Liver (tissue), 9 donors: ENCODE measurements around the gene HSPA12B. TPM values are rescaled to one million over a fixed set of nuclear protein-coding genes. Genes with fewer than 3 reads are reported as not detected.

Experiments
- DNase-seq: peaks from one replicate; pipeline ENCODE4 v3.0.0-alpha.2; 2017; ENCODE audit warnings: low spot score
- H3K27ac ChIP-seq, 2 donors: one replicate each; pipeline ENCODE4 v1.7.0; 2013; ENCODE audit warnings: inconsistent platforms in 2 of 2, low read length in 2 of 2, control low read depth in 1 of 2, low read depth in 1 of 2, mild to moderate bottlenecking in 1 of 2
- H3K27me3 ChIP-seq, 4 donors: one replicate each; pipeline versions ENCODE4 v1.6.1 to v1.7.0; 2013; ENCODE audit warnings: low read length in 3 of 4, inconsistent platforms in 1 of 4, mild to moderate bottlenecking in 1 of 4, moderate library complexity in 1 of 4; ENCODE audit not compliant: control insufficient read depth in 4 of 4, insufficient read depth in 4 of 4
- H3K36me3 ChIP-seq, 4 donors: one replicate each; pipeline versions ENCODE4 v1.6.1 to v1.7.0; 2013; ENCODE audit warnings: low read length in 3 of 4, mild to moderate bottlenecking in 3 of 4, low read depth in 1 of 4, moderate library complexity in 1 of 4; ENCODE audit not compliant: control insufficient read depth in 4 of 4, insufficient read depth in 3 of 4
- H3K4me1 ChIP-seq, 4 donors: one replicate each; pipeline versions ENCODE4 v1.6.1 to v1.7.0; 2013; ENCODE audit warnings: low read length in 3 of 4, mild to moderate bottlenecking in 3 of 4, moderate library complexity in 1 of 4; ENCODE audit not compliant: control insufficient read depth in 4 of 4, insufficient read depth in 4 of 4
- H3K4me3 ChIP-seq, 3 donors: one replicate each; pipeline versions ENCODE4 v1.6.1 to v1.7.0; 2013; ENCODE audit warnings: low read length in 3 of 3, control low read depth in 1 of 3, low read depth in 1 of 3, mild to moderate bottlenecking in 1 of 3
- H3K9ac ChIP-seq, 2 donors: one replicate each; pipeline ENCODE4 v1.7.0; 2013; ENCODE audit warnings: low read length in 2 of 2, mild to moderate bottlenecking in 2 of 2, moderate library complexity in 2 of 2, control low read depth in 1 of 2, low read depth in 1 of 2
- H3K9me3 ChIP-seq, 4 donors: one replicate each; pipeline versions ENCODE4 v1.6.1 to v1.7.0; 2013; ENCODE audit warnings: low read length in 3 of 4; ENCODE audit not compliant: control insufficient read depth in 4 of 4
- EGR1 ChIP-seq, 2 donors: IDR thresholded peaks; 2 replicates each; pipeline ENCODE4 v1.6.1; 2016 to 2018; ENCODE audit warnings: antibody characterized with exemption in 2 of 2, low read depth in 2 of 2
- FOXA1 ChIP-seq: IDR thresholded peaks from 2 replicates; pipeline ENCODE4 v1.6.1; 2016; ENCODE audit warnings: antibody characterized with exemption
- FOXA2 ChIP-seq: IDR thresholded peaks from 2 replicates; pipeline ENCODE4 v1.6.1; 2016; ENCODE audit warnings: antibody characterized with exemption
- GABPA ChIP-seq, 2 donors: IDR thresholded peaks in 1 of 2; conservative IDR thresholded peaks in 1 of 2; 2 replicates each; pipeline ENCODE4 v1.6.1; 2016; ENCODE audit warnings: antibody characterized with exemption in 2 of 2, mild to moderate bottlenecking in 1 of 2, moderate library complexity in 1 of 2
- JUND ChIP-seq, 2 donors: IDR thresholded peaks; 2 replicates each; pipeline ENCODE4 v1.6.1; 2016; ENCODE audit warnings: antibody characterized with exemption in 2 of 2
- MAX ChIP-seq: IDR thresholded peaks from 2 replicates; pipeline ENCODE4 v1.6.1; 2016; ENCODE audit warnings: antibody characterized with exemption
- NR2F2 ChIP-seq: IDR thresholded peaks from 2 replicates; pipeline ENCODE4 v1.6.1; 2016; ENCODE audit warnings: antibody characterized with exemption
- RAD21 ChIP-seq, 2 donors: IDR thresholded peaks; 2 replicates each; pipeline ENCODE4 v1.6.1; 2016; ENCODE audit warnings: antibody characterized with exemption in 2 of 2, mild to moderate bottlenecking in 2 of 2
- RXRA ChIP-seq, 2 donors: IDR thresholded peaks; 2 replicates each; pipeline ENCODE4 v1.6.1; 2017 to 2018; ENCODE audit warnings: antibody characterized with exemption in 2 of 2, mild to moderate bottlenecking in 1 of 2
- SP1 ChIP-seq: IDR thresholded peaks from 2 replicates; pipeline ENCODE4 v1.6.1; 2018; ENCODE audit warnings: antibody characterized with exemption, mild to moderate bottlenecking
- TAF1 ChIP-seq: conservative IDR thresholded peaks from 2 replicates; pipeline ENCODE4 v1.6.1; 2016; ENCODE audit warnings: antibody characterized with exemption, mild to moderate bottlenecking
- YY1 ChIP-seq: IDR thresholded peaks from 2 replicates; pipeline ENCODE4 v1.6.1; 2016; ENCODE audit warnings: antibody characterized with exemption, mild to moderate bottlenecking
- WGBS: extraction: QIAGEN DNeasy Blood & Tissue Kit; methylation state at CpG from one replicate; pipeline ENCODE4 v1.1.7; 2013; 5-methylcytosine and 5-hydroxymethylcytosine counted together
- polyA plus RNA-seq, 2 donors: library from polyadenylated mRNA; stranded (reverse) in 1 of 2; unstranded in 1 of 2; fragments of 200-250 nt in 1 of 2; fragments of >200 nt in 1 of 2; fragmentation: Nextera tagmentation in 1 of 2; extraction: Ambion mirVana in 1 of 2; gene quantifications; one replicate each; pipeline versions ENCODE4 v1.2.1 to v1.2.3, GENCODE V29; 2013 to 2015
- total RNA-seq, 2 donors: library from RNA; depleted of rRNA; stranded (reverse); fragments of >200 nt; gene quantifications; one replicate each; pipeline ENCODE4 v1.2.3, GENCODE V29; 2014
- TF ChIP-seq, protein P1 (sequence below): IDR thresholded peaks from 2 replicates; pipeline ENCODE4 v1.6.1; 2016; ENCODE audit warnings: antibody characterized with exemption
- TF ChIP-seq, protein P2 (sequence below): IDR thresholded peaks from 2 replicates; pipeline ENCODE4 v1.6.1; 2016; ENCODE audit warnings: antibody characterized with exemption, mild to moderate bottlenecking
- donor health status: healthy.
- donor health status: healthy.
- donor health status: healthy.
- donor health status: healthy.
- donor health status: healthy.

Gene HSPA12B
- total and polyA plus RNA-seq, 4 donors, result 0.72 to 1.8 (median 0.87) TPM

GRCh38 chr20:3777381-3777715, 44.9 kb downstream of the HSPA12B start:
- H3K27ac ChIP-seq, result no peak overlapping the region
- H3K27me3 ChIP-seq, result no peaks in the 10 kb centered on the region
- H3K9ac ChIP-seq, result no peak overlapping the region
- H3K4me1 ChIP-seq, result peaks cover 11 to 27% (median 20%) of the 10 kb centered on the region in 4 donors
- TF ChIP-seq EGR1 (IDR thresholded peaks at IDR 0.05; ENCODE audit: low read depth in 2 of 2) (no peak), MAX (no peak), FOXA1 (no peak), YY1 (no peak)
- TF ChIP-seq, protein P1, sequence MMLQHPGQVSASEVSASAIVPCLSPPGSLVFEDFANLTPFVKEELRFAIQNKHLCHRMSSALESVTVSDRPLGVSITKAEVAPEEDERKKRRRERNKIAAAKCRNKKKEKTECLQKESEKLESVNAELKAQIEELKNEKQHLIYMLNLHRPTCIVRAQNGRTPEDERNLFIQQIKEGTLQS, result no peak
- peak overlapping the region in 1 of 3 donors; percentile 49 for H3K4me3 ChIP-seq
- 17% methylated on average over 16 of the region's 16 CpGs for WGBS
- H3K36me3 ChIP-seq, result no peaks in the 10 kb centered on the region
- no peaks in the 10 kb centered on the region for H3K9me3 ChIP-seq
- DNase-seq, result no peak

GRCh38 chr20:3777716-3778629, 45.5 kb downstream of the HSPA12B start:
- no peak for TF ChIP-seq SP1
- Histone ChIP-seq H3K27me3 (no peaks in the 10 kb centered on the region), H3K36me3 (peaks cover 0 to 1% (median 0%) of the 10 kb centered on the region in 4 donors), H3K4me1 (peaks cover 11 to 27% (median 20%) of the 10 kb centered on the region in 4 donors), H3K9me3 (no peaks in the 10 kb centered on the region), H3K4me3 (peak overlapping the region; percentile 46 to 49 (median 48)), H3K9ac (no peak overlapping the region), H3K27ac (no peak overlapping the region)
- no peak for DNase-seq
- 4% methylated on average over 70 of the region's 70 CpGs for WGBS

DNA sequence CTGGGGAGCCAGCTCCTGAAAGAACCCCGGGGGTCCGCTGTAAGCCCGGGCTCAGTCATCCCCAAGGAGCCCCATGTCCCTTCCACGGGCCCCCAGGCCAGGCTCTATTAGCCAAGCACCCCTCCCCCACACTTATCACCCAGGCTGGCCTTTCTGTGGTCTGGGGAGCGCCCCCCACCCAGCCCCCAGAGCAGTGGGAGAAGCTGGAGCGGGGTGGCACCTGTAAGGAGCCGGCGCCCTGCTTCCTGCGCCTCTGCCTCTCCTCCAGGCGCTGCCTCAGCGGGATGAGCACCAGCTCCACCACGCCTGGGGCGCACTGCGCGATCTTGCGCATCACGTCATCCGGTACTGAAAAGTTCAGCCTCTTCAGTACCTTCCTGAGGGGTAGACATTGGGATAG, 46.5 kb downstream of the HSPA12B start:
- no peak for DNase-seq

More for the DNA sequence above, 46.5 kb downstream of the HSPA12B start:
- Histone ChIP-seq H3K9me3 (no peaks in the 10 kb centered on the region), H3K27ac (no peak overlapping the region), H3K9ac (no peak overlapping the region), H3K4me1 (peaks cover 12 to 29% (median 22%) of the 10 kb centered on the region in 4 donors), H3K27me3 (no peaks in the 10 kb centered on the region), H3K4me3 (no peak overlapping the region), H3K36me3 (peaks cover 0 to 1% (median 0%) of the 10 kb centered on the region in 4 donors)
- 26% methylated on average over 18 of the region's 18 CpGs for WGBS
- TF ChIP-seq FOXA2, result no peak
- TF ChIP-seq SP1, result no peak
- no peak for TF ChIP-seq NR2F2
- no peak for TF ChIP-seq FOXA1
- TF ChIP-seq RXRA (IDR thresholded peaks at IDR 0.05), result no peak
- TF ChIP-seq JUND (IDR thresholded peaks at IDR 0.05), result no peak
- no peak for TF ChIP-seq YY1
- TF ChIP-seq RAD21 (IDR thresholded peaks at IDR 0.05), result no peak
- no peak for TF ChIP-seq GABPA (IDR thresholded peaks at IDR 0.05 in 1 of 2, conservative IDR thresholded peaks at IDR 0.05 in 1 of 2)
- TF ChIP-seq, protein P2, sequence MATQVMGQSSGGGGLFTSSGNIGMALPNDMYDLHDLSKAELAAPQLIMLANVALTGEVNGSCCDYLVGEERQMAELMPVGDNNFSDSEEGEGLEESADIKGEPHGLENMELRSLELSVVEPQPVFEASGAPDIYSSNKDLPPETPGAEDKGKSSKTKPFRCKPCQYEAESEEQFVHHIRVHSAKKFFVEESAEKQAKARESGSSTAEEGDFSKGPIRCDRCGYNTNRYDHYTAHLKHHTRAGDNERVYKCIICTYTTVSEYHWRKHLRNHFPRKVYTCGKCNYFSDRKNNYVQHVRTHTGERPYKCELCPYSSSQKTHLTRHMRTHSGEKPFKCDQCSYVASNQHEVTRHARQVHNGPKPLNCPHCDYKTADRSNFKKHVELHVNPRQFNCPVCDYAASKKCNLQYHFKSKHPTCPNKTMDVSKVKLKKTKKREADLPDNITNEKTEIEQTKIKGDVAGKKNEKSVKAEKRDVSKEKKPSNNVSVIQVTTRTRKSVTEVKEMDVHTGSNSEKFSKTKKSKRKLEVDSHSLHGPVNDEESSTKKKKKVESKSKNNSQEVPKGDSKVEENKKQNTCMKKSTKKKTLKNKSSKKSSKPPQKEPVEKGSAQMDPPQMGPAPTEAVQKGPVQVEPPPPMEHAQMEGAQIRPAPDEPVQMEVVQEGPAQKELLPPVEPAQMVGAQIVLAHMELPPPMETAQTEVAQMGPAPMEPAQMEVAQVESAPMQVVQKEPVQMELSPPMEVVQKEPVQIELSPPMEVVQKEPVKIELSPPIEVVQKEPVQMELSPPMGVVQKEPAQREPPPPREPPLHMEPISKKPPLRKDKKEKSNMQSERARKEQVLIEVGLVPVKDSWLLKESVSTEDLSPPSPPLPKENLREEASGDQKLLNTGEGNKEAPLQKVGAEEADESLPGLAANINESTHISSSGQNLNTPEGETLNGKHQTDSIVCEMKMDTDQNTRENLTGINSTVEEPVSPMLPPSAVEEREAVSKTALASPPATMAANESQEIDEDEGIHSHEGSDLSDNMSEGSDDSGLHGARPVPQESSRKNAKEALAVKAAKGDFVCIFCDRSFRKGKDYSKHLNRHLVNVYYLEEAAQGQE, result no peak
- TF ChIP-seq, protein P1, result no peak
- TF ChIP-seq TAF1, result no peak
